ENCODE data around the gene MSH6.

Gene MSH6

DNA sequence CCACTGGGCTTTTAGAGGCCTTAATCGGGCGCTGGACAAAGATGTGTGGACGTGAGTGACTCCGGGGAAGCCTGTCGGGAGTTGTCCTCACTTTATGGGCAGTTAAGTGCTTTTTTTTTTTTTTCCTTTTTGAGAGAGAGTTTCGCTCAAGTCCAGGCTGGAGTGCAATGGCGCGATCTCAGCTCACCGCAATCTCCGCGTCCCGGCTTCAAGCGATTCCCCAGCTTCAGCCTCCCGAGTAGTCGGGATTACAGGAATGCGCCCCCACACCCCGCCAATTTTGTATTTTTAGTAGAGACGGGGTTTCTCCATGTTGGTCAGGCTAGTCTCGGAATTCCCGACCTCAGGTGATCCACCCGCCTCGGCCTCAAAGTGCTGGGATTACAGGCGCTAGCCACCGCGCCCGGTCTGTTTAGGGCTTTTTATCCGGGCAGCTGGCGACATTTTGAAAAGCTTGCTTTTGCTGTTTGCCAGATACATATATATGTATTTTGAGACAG lies 1.5 kb downstream of the MSH6 start:
- DNase-seq, result no peak

DNA sequence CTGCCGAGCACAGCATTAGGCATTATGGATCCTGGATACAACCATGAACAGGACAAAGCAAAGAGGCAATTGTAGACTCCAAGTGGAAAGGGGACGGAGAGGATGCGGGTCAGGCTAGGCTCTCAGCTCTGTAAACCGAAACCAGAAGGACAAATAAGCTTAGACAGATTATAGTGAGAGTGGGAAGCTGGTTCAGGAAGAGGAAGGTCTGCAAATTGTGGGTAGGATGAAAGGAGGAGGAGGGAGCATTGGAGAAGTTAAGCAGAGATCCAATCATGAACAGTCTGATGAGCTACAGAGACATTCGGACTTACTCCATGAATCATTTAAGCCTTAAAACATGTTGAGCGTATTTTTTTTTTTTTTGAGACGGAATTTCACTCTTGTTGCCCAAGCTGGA lies 3.0 kb downstream of the MSH6 start:
- DNase-seq, result no peak

DNA sequence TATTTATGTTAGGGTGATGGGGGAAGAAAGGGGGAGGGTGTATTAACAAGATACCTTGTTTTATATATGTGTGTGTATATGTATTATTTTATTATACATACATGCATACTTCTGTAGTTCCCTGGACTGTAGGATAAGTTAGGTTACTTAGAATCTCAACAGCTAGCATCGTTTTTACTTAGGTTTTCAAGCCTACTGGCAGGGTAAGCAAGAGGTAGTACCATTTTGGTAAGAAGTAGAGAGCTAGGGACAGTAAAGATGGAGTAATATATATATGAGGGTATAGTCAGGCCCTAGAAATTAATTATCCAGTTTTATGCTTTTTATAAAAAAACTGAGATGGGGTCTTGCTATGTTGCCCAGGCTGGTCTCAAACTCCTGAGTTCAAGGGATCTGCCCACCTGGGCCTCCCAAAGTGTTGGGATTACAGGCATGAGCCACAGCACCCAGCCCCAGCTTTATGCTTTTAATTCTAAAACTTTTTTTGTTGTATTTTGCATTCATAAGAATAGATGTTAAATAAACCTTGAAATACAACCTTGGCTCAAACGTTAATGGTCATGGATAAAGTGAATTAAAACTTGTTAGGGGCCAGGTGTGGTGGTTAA lies 13.2 kb downstream of the MSH6 start:
- DNase-seq, result no peak

DNA sequence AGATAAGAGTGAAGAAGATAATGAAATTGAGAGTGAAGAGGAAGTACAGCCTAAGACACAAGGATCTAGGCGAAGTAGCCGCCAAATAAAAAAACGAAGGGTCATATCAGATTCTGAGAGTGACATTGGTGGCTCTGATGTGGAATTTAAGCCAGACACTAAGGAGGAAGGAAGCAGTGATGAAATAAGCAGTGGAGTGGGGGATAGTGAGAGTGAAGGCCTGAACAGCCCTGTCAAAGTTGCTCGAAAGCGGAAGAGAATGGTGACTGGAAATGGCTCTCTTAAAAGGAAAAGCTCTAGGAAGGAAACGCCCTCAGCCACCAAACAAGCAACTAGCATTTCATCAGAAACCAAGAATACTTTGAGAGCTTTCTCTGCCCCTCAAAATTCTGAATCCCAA lies 15.7 kb downstream of the MSH6 start:
- no peak for DNase-seq

GRCh38 chr2:47799031-47799609 lies 16.2 kb downstream of the MSH6 start:
- DNase-seq, result no peak

- DNase-seq, result no peak
Measured at GRCh38 chr2:47801118-47801517, 18.2 kb downstream of the MSH6 start.

DNA sequence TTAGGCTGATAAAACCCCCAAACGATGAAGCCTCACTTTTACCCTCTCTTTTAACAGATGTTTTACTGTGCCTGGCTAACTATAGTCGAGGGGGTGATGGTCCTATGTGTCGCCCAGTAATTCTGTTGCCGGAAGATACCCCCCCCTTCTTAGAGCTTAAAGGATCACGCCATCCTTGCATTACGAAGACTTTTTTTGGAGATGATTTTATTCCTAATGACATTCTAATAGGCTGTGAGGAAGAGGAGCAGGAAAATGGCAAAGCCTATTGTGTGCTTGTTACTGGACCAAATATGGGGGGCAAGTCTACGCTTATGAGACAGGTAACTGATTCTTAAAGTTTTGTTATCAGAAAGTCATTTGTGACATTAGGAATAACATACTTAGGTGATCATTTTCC lies 20.4 kb downstream of the MSH6 start:
- DNase-seq, result no peak

DNA sequence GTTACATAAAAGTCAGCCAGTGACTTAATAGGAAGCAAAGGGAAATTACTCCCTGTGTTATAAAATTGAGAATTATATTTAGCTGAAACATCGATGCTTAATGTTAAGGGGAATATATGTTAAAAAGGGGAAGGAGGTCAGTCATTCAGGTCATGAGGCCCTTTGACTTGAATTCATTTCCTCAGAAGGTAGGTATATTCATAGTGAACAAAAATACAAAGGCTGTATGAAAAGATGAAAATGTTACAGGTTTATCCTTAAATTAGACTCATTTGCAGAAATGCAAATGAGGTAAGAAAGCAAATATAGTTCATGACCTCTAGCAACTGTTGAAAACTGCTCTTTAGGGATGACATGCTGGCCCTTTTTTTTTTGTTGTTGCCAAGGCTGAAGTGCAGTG lies 20.8 kb downstream of the MSH6 start:
- no peak for DNase-seq

DNA sequence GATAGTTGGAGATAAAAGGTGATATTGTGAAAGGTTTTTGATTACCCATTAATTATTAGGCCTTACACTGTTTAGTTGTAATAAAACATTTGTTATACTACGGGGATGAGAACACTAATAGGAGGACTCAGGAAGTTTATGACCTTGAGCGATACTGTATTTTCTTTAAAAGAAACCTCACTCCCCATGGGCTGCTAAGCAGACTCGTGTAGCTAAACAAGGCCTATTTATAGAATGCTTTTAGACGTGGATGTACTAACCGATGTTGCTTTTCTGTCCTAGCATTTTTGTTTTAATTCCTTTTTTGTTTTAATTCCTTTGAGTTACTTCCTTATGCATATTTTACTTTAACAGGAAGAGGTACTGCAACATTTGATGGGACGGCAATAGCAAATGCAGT lies 22.9 kb downstream of the MSH6 start:
- no peak for DNase-seq

DNA sequence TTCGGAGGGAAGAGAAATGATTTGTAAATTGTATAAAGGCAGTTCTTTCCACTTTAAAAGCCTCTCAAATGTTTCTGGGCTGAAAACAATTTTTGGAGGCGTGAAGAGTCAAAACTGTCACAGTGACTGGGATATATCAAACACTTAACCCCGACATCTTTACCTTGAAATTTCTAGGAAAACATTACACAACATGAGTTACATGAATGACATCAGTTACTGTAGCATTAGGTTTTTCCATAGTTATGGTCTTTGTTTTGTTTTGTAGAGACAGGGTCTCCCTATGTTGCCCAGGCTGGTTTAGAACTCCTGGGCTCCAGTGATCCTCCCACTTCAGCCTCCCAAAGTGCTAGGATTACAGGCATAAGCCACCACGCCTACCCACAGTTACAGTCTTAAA lies 25.7 kb downstream of the MSH6 start:
- DNase-seq, result no peak

- DNase-seq, result no peak
Measured at GRCh38 chr2:47809903-47810302, 27.0 kb downstream of the MSH6 start.

GRCh38 chr2:47810850-47811249 lies 27.9 kb downstream of the MSH6 start:
- no peak for DNase-seq

DNA sequence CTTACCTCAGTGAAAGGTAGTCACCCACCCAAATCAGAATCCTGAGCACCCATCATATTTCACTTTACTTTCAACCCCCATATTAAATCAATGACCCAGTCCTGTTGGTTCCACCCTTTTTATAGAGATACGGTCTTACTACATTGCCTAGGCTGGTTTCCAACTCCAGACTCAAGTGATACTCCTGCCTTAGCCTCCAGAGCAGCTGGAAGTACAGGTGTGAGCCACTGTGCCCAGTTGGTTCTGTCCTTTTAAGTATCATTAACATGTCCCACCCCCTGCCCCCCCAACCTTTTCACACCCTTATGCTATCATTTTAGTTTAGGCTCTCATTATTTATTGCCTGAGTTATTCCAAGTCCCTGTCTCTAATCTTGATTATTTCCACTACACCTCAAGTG lies 28.7 kb downstream of the MSH6 start:
- no peak for DNase-seq

DNA sequence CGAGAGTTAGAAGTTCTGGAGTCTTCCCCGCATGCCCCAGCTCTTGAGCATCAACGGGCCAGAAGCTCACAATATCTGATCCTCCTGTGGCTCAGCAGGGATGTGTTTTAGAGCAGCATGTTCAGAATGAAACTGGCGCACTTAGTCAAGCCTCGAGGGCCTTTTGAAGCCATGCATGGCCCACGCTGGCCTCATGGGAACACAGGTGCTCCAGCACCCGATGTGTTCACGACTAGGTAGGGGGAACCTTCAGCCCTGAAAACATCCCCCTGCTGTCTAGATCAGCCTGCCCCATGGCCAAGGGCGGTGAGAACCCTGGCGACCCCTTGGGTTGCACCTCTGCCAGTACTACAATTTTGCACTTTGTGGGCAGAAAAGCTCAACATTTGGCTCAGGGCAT lies 32.8 kb downstream of the MSH6 start:
- no peak for DNase-seq

DNA sequence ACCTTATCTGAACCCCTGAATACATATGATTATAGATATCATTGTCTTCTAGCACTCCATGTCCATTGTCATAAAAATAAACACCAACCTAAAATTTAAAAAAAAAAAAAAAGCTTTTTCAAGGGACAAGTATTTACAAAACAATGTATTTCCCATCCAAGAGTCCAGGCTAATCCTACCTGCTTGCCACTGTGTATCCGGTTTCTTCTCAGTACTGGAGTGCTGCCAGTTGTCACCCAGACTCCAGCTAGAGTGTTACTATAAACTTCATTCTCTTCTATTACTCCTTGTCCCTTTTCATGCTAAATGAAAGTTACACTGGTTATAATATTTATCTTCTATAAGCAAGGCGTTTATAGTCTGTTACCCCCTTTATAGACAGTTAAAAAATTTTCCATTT lies 35.8 kb downstream of the MSH6 start:
- DNase-seq, result no peak

- DNase-seq, result no peak
Measured at GRCh38 chr2:47819834-47820233, 36.9 kb downstream of the MSH6 start.

DNA sequence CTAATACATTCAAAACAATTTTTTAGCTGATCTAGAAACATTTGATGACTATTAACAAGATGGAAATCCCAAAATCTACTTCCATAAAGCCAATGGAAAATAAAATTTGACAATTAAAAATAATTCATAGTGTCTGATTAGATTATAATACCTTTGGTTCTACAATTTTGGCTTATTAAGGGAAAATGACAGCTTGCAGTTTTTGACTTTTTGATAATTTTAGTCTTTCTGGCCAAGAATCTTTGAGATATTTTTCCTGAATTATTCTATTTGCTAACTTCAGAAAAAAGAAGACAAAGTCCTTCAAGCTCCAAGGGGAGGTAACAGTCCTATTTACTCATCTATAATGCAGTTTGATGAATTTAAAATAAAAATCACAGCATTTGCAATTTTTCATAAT lies 39.6 kb downstream of the MSH6 start:
- no peak for DNase-seq

- DNase-seq, result no peak
Measured at GRCh38 chr2:47833516-47833968, 50.6 kb downstream of the MSH6 start.

GRCh38 chr2:47838249-47838648 lies 55.3 kb downstream of the MSH6 start:
- no peak for DNase-seq

GRCh38 chr2:47838686-47839085 lies 55.7 kb downstream of the MSH6 start:
- DNase-seq, result no peak

DNA sequence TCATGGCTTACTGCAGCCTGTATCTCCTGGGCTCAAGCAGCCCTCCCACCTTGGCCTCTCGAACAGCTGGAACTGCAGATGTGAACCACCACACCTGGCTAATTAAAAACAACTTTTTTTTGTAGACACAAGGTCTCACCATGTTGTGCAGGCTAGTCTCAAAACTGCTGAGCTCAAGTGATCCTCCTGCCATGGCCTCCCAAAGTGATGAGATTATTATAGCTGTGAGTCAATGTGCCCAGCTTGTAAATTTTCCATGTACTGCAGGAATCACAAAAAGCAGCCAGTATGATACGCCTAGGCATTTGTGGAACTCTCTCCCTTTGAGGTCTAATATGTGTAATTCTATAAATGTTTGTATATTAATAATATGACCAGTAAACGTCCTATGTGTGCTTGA lies 59.9 kb downstream of the MSH6 start:
- no peak for DNase-seq

DNA sequence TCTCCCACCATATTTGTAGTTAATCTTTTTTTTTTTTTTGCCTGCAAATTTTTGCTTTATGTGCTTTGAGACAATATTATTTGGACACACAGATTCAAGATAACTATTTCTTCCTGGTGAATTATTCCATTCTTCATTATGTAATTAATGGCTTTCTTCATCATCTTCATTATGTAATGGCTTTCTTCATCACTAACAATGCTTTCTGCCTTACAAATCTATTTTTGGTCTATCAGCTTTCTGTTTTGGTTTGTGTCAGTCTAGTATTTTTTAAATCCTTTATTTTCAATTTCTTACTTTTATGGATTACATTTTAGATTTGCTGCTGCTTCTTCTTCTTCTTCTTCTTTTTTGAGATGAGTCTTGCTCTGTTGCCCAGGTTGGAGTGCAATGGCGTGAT lies 60.5 kb downstream of the MSH6 start:
- DNase-seq, result no peak

DNA sequence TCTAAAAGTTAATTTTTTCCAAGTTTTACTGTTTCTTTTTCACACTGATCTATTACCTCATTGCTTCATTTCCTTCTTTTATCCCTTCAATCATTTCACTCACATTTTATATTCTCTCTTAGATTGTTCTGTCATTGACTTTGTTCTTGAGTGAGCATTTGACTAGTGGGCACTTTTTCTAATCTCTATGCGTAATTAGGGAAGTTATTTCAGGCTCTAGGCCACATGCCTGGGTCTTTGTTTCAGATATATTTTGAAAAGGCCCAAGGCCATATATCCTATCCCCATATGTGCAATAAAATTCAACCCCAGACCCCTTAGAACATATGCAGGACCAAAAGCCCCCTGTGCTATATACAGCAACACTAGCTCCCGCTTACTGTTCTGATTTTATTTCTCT lies 61.2 kb downstream of the MSH6 start:
- no peak for DNase-seq

DNA sequence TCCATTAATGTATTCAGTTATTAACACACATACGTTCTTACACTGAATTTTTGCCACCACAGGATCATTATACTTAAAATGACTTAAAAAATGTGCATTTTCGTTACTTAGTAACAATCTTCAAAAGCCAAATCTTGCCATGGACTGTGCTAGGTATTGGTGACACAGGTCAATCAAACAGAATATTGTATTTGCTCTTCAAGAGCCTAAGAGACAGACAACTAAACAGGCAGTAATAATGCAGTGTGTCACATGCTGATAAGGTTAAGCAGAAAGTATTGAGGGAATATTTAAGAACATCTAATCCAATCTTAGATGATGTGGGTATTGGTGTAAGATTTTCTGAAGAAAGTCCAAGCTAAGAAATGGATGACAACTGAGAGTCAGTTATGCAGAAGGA lies 66.4 kb downstream of the MSH6 start:
- DNase-seq, result no peak

DNA sequence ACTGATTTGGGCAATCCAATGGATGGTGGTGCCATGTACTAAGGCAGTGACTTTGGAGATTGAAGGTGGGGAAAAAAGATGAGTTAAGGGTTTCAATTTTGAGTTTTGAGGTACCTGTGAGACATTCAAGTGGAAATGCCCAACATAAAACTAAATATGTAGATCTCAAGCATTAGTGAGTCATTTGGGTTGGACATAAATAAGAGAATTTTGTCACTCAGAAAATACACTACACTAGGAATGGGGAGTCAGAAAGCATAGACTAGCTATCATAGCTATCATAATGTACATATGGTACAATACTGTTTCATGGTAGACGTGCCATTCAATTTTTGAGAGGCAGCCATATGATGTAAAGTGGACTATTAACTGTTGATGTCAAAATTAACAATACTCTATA lies 67.3 kb downstream of the MSH6 start:
- DNase-seq, result no peak
